NB4 (cell line): Measurements from ENCODE around the gene SH2D6.
A peak's percentile ranks its signal among the peaks of the same experiment; 100 is the strongest.
"Not testable (repeated sequence)": the region's sequence is repeated elsewhere in the genome, so short reads cannot be mapped to it uniquely, and the experiment has no call there.

ENCODE experiments used
- DNase-seq: peaks from one replicate; pipeline ENCODE4 v3.0.0; 2010; ENCODE audit warnings: low read depth
- H3K4me3 ChIP-seq: one replicate; pipeline ENCODE4 v1.5.1; 2011; ENCODE audit warnings: mild to moderate bottlenecking, low read depth, low read length, moderate library complexity
- CTCF ChIP-seq: IDR thresholded peaks from one replicate; pipeline ENCODE4 v1.5.1; 2012; ENCODE audit warnings: low read depth, low read length
- MAX ChIP-seq: IDR thresholded peaks from 2 replicates; pipeline ENCODE4 v1.6.1; 2011; ENCODE audit warnings: low read depth, low read length
- MYC ChIP-seq: IDR thresholded peaks from 2 replicates; pipeline ENCODE4 v1.6.1; 2011; ENCODE audit warnings: low read depth, low read length
- POLR2A ChIP-seq: IDR thresholded peaks from 2 replicates; pipeline ENCODE4 v1.6.1; 2011; ENCODE audit warnings: mild to moderate bottlenecking; ENCODE audit not compliant: insufficient read length; ENCODE audit errors: extremely low read depth

SH2D6 gene

GRCh38 chr2:85476624-85477023, 58.1 kb downstream of the SH2D6 start:
- no peak overlapping the region for H3K4me3 ChIP-seq
- TF ChIP-seq MYC: no peak
- TF ChIP-seq CTCF: no peak
- TF ChIP-seq POLR2A: no peak
- no peak for DNase-seq

- no peak for DNase-seq
- TF ChIP-seq MYC: no peak
- no peak overlapping the region for H3K4me3 ChIP-seq
Observed at GRCh38 chr2:85477884-85478283, 59.4 kb downstream of the SH2D6 start.

GRCh38 chr2:85481818-85482777, 63.6 kb downstream of the SH2D6 start:
- no peak overlapping the region for H3K4me3 ChIP-seq
- TF ChIP-seq POLR2A (no peak), MYC (no peak), CTCF (no peak), MAX (no peak)
- DNase-seq: no peak

- not testable (repeated sequence) for H3K4me3 ChIP-seq, DNase-seq
Observed at GRCh38 chr2:85484615-85485014, 66.1 kb downstream of the SH2D6 start.

GRCh38 chr2:85485815-85486214, 67.3 kb downstream of the SH2D6 start:
- DNase-seq: peak; percentile 21
- H3K4me3 ChIP-seq: no peak overlapping the region
- no peak for TF ChIP-seq MYC
- no peak for TF ChIP-seq CTCF
- TF ChIP-seq MAX: no peak
- no peak for TF ChIP-seq POLR2A
